GM04503 (cell line): Measurements from ENCODE around the gene KIAA2012.

Experiments
- DNase-seq: peaks from one replicate; pipeline ENCODE4 v3.0.0-alpha.2; 2012; ENCODE audit warnings: low read depth

Gene KIAA2012

DNA sequence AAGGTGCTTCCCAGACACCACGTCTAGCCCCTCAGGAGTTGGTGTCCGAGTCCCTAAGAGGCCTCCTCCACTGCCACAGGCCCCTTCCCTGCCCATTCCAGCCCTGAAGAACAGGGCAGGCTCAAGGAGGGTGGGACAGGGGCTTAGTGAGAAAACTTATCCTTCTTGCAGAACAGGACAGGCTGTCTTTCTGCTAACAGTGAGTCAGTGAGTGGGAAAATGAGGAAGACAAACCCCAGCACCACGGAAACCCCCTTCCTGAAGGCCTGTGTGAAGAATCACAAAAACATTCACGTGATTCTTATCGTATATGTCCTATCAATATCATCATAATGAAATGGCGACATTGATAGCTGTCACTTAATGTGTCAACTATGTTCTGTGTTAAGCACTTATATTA, 29.6 kb upstream of the KIAA2012 start:
- DNase-seq: no peak

DNA sequence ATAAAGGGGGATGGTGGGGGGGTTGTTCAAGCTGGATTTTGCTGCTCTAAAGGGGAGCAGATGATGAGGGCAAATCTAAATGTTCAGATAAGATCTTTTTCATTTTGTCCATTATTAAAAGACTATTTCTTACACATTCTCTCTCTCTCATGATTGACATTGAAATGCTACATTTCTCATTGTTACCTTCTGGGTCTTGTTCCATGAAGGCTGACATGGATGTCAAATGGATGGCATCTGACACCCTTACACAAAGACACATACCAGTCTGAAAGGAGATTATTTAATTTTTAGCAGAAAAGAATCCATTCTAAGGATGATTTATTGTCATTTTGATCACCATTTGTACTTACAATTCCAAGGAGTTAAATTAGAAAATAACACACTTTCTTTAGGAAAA, 28.3 kb upstream of the KIAA2012 start:
- DNase-seq: no peak

DNA sequence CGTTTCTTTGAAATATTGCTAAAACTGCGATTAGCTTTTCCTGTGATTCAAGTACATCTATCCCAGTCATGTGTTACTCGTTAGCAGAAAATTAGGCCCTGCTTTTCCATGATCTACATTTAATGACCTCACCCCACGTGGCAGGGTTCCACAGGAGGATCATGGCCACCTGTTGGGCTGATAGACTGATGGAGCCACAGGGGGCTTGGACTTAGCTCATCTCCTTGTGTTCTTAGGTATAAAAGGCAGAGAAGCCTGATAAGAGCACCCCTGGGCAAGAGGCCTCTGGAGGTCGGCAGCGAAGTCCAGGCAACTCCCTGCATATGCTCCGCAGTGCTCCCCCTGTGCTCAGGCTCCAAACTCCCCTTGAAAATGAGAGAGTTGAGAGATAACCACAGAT, 26.5 kb upstream of the KIAA2012 start:
- no peak for DNase-seq

DNA sequence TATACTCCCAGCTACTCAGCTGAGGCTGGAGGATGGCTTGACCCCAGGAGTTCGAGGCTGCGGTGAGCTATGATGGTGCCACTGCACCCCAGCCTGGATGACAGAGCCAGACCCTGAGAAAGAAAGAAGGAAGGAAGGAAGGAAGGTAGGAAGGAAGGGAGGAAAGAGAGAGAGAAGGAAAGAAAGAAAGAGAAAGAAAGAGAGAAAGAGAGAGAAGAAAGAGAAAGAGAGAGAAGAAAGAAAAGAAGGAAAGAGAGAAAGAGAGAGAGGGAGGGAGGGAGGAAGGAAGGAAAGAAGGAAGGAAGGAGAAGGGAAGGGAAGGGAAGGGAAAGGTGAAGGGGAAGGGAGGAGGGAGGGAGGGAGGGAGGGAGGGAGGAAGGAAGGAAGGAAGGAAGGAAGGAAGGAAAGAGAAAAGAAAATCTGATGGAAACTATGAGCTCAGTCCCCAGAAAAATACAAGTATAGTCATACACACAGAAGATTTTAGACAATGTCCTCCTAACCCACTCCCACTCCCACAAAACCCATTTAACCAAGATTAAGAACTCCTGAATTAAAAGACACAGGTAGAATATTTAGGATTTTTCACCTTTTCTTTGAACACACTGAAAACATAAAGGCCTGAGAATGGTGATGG, 23.8 kb upstream of the KIAA2012 start:
- no peak for DNase-seq

DNA sequence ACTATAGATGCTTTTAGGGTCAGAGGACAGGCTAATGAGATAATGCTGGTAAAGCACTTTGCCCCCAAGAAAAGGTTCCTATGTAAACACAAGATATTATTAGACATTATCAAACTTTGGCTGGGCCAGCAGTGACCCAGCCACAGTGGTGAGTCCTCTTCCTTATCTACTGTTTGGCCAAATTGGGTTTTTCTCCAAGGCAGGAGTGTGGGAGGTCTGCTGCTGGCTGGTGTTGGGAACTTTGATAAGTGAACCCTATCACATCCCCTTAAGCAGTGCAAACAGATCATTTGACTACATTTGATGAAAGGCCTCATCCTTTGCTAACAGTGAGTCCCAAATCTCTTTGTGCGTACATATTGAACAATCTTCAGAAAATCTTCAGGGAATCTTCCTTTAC, 23.2 kb upstream of the KIAA2012 start:
- no peak for DNase-seq

DNA sequence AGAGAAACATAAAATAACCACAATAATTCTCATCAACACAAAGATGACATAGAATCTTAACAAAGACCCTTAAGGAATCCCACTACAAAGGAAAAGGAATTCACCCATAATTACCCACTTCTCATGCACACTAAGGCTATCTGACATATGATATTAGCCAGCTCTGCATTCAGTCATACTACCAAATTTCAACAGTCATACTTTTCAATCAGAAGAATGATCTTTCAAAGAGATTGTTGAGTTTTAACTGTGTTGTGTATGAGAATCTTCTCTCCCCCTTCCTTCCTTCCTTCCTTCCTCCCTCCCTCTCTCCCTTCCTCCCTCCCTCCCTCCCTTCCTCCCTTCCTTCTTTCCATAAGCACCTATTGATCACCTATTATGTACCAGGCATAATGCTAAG, 22.4 kb upstream of the KIAA2012 start:
- no peak for DNase-seq

DNA sequence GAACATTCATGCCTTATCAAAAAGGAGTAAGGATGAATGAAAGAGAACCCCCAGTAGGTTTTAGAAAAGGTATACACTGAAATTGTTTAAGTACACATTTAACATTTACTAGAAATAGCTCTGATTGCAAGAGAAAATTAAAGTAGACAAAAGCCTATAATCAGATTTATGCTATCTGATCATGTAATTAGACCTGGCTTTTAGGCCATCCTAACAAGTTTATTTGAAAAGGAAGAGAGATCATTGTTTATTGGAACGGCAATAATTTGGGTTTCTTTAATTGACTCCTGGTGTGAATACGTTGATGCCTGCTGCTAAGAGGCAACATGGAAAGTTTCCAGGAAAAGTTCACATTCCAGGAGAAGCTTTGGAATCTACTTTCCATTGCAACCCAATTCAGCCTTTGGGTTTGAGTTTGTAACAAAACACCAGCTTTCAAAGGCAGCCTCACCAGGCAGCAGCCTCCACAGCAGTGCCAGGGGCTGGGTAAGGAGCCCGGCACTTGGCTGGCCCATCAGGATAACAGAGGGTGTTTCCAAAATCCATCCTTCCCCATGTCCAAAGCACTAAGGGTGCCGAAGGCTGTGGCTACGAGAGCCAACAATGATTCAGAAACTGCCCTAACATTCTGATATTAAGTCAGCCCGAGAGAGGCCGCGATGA, 21.4 kb upstream of the KIAA2012 start:
- no peak for DNase-seq

DNA sequence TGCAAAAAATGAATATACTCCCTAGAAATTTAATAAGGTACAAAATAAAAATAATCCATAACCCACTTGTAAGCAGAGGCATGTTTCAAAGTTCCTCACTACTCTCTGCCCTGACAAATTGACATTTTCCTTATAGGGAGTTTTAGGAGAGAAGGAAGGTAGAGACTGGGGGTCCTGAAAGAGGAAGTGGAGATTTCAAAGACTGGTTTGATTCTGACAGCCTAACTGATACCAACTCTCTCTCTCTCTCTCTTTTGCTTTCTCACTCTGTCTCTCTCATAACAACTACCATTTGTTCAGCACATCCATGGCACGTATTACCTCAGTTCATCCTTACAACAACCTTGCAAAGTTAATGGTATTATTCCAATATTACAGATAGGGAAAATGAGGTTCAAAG, 20.8 kb upstream of the KIAA2012 start:
- DNase-seq: no peak

DNA sequence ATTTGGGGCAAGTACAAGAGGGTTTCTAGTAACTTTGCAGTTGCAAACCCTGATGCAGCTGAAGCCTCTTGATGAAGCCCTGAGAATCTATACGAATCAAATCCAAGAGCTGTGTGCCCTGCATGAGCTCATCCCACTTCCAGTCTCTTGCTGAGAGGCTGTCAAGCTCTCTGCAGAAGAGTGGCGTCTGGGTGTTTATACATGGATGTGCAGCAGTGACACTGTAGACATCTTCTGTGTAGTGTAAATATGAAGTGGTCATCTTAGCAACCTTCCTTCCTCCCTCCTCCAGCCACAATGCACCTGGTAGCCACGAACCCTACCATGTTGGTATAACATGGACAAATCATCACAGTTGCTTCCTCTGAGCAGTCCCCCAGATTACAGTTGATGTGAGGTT, 18.4 kb upstream of the KIAA2012 start:
- no peak for DNase-seq

DNA sequence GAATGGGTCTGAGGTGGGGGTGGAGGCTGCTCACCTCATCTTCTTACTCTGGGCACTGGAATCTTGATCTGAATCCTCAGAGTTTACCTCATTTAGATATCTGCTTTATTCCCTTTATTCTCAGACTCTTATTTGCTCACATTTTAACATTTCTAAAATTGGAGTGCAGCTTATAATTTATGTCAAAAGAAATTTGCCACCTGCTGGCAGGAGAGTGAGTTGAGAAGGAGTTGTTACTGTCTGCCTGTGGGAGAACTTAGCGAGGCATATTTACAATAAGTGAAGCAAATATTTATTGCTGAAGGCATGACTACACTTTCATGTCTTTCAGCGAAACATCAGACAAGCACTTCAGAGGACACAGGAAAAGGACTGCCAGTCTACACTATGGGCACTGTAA, 16.4 kb upstream of the KIAA2012 start:
- DNase-seq: no peak

DNA sequence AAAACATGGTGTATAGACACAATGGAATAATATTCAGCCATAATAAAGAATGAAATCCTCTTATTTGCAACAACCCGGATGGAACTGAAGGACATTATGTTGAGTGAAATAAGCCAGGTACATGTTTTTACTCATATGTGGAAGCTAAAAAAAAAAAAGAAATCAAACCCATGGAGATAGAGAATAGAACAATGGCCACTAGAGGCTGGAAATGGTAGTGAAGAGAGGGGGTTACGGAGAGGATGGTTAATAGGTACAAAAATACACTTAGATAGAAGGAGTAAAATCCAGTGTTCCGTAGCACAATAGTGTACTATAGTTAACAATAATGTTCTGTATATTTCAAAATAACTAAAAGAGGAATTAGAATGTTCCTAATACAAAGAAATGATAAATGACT, 12.8 kb upstream of the KIAA2012 start:
- no peak for DNase-seq

DNA sequence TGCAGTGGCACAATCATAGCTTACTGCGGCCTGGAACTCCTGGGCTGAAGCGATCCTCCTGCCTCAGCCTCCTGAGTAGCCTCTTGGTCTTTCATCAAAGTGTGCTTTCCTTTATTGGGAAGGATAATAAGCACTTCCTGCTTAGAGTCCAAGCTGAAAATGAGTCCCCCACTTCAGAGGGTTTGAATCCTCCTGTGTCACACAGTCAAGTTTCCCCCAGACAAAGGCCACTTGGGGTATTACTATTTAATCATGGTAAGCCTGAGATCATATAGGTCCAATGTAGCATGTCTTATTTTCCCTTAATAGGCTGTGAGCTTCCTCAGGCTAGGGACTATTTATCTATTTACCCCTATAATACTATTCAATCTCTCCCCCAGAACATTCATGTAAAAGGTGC, 11.4 kb upstream of the KIAA2012 start:
- no peak for DNase-seq

DNA sequence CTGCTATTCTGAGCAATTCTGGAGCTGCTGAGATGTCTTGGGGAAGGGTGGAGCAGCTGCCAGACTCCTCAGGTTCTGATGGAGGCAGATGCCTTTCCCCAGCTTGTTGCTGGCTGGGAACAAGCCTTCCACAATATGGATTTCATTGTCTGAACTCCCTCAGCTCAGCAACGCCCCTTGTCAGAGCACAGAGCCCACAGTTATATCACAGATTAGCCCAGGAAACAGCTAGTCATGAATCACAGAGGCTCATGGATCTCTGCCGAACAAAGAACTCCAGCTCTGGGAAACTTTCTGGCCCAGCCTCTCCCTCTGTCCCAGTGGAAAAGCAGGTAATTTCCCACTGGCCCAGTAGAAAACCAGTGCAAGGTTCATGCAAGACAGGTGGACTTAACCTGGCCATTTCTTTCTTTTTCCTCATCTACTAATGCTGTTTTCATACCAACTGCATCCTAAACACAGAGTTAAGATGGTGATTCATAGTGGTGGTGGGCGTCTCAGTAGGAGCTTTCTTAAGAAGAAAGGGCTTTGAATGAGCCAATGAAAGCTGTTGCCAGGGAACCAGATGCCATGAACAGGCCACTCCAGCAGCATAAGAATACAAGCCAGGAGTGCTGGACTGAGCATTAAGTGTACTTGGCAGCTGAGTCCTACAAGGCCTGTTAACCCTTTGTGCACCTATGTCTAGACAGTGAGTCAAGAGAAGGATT, 8.7 kb upstream of the KIAA2012 start:
- peak; percentile 50 for DNase-seq

DNA sequence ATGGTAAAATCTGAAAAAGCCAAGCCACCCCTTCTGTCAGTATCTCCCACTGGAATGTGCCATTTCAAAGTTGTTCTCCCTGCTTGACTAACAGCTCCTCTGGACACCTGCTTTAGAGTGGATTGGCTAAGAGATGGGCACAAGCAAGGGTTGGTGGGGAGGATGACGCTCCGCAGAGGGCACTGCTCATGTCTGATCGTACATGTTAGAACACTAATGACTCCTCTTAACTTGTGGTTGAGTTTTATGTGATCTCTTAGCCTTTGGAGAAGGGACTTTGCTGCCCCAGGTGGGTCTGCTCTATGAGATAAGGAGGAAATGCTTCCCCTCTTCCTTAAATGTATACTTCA, 8.2 kb upstream of the KIAA2012 start:
- no peak for DNase-seq

DNA sequence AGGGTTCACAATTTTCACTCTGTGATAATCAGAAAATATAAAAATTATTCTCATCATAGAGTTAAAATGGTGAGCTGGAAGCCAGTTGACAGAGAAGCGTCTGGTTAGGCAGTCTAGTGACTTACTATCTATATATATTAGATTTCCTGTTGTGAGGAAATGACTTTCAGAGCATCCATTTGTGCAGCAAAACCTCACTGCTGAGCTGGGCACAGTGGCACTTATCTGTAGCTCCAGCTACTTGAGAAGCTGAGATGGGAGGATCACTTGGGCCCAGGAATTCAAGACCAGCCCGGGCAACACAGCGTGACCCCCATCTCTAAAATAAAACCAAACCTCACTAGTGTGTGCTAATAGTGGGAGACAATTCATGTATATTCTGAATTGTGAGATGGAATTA, 7.2 kb upstream of the KIAA2012 start:
- no peak for DNase-seq

DNA sequence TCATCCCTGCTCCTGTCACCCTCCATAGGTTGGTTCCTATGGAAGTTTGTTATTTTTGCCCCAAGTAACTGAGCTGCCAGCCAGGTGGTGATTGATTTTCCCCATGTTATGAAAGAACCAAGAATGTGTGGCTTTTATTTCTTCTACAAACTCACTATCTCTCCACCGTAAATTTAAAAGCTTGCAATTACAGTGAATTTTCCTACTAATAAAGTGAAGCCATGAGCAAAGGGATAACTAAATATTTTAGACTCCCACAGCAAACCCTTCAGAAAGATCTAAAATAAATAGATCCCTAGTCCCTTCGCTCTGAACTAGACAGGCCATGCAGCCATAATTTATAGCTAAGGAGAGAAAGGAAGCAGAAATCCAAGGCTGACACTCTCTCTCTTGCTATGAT, 6.2 kb upstream of the KIAA2012 start:
- DNase-seq: no peak

DNA sequence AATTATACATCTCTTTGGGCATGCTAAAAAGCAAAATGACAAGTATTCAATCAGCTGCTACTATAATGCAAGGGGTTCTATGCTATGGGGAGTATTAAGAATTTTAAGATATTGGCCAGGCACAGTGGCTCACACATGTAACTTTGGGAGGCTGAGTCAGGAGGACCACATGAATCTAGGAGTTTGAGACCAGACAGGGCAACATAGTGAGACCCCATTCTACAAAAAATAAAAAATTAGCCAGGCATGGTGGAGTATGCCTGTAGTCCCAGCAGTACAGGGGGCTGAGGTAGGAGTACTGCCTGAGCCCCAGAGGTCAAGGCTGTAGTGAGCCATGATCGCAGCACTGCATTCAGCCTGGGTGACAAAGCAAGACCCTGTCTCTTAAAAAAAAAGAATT, 5.5 kb upstream of the KIAA2012 start:
- DNase-seq: no peak

DNA sequence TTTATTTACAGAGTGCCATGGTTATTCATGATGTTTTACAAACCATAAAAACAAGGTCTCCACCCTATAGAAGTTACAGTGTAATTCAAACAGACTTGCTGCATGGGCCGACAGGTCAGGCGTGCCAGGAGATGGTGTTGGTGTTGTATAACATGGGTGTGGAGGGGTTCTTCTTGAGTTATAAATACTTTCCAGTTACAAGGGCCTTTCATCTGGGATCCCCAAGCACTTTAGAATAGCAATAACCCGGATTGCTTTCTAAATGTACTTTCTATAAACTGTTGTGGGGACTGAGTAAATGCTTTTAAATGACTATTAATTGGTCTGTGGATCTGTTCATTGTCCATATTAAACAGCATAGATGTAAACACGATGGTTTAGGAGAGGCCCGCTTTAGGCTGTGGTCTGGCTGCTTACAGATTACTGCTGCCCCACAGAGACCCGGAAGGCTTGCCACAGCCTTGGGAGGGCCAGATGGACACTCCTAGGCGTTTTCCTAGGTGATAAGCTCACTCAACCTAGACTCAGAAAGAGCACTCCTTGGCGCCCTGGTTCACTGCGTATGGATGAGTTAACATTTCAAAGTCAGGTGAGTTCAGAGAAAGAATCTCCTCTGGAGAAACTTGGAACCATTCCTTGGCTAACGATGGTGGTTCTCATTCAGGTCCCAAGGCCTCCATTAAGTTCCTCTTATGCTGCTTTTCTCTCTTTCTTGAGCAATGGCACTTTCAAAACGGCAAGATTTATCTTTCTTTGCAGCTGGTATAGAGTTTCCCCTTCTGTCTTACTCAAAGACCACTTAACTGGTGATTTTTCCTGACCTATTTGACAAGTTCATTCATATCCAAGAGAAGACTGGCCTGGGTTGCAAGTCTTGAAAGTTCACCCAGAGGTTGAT, 3.6 kb upstream of the KIAA2012 start:
- no peak for DNase-seq

DNA sequence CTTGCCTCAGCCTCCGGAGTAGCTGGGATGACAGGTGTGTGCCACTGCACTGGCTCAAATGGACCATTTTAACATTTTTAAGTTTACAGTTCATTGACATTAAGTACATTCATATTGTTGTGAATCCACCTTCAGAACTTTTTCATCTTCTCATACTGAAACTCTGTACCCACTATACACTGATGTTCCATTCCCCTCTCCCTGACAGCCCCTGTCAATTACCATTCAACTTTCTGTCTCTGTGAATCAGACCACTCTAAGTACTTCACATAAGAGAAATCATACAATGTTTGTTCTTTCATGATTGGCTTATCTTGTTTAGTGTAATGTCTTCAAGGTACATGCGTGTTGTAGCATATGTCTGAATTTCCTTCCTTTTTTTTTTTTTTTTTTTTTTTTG, 1.9 kb upstream of the KIAA2012 start:
- no peak for DNase-seq

DNA sequence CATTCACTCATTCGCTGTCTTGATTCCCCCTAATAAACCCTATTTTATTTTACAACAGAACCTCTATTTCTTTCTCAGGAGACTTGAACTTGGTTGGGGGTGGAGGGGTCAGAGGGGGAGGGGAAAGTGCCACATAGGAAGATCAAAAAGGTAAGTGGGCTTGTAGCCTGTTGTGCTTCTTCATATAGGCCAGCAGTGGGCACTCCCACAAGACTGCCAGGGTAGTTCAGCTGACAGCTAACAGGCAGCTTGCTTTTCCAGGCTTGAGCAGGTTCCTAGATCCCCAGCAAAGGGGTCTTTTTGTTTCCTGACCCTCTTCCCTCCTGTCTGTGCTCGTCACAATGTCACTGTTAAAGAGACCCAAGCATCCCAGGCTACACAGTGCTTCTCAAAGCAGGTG, 829 bp upstream of the KIAA2012 start:
- no peak for DNase-seq

DNA sequence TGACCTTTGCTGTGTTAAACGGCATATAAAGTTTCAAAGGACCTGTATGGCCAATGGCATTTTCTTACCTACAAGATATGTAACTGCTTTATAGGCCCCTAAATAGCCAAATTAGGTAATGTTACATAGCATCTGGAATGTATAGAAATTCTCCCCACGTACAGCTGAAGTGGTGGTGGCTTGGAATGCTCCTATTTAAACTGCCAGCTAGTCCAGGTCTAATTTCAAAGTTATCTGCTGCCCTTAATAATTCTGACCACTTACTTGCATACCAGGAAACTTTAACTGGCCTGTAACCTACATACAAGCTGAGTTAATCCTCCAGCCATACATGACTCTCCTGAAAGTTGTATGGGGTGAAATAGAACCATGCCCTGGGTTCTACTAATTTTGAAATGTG, 1.3 kb downstream of the KIAA2012 start:
- DNase-seq: no peak

DNA sequence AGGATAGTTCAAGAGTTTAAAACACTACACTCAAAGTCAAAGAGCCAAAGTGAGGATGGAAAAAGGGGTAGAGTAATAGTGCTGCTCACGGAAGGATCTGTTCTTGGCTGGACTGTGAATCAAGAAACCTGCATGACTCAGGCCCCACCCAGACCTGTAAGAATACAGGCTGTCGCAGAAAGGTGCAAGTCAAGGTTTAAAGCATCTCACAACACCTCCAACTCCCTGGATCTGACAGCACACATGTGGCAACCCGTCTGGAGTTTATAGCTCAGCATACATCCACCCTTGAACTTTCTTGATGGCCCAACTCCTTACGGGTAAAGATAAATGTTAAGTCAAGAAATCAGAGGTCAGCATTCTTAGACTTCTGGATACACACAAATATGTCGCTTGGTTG, 6.3 kb downstream of the KIAA2012 start:
- no peak for DNase-seq

DNA sequence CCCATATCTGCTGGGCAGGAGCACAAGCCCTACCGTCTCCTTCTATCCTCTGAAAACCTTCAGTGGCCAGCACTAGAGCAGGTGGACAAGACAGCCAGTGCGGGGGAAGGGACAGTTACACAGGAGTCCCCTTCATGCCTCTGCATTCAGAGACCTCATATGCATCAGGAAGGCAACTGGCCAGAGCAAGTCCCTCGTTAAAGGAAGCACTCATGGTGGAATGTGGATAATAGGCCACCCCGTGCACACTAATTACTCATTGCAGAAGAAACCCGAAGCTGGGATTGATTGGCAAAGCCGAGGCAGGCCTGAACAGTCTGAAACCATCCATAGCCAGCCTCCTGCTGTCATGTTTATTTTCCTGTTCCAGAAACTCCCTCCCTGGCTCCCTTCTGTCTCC, 11.2 kb downstream of the KIAA2012 start:
- no peak for DNase-seq
